HFFc6 (cell line): ENCODE measurements around the gene PLBD1. TPM values are rescaled to one million over a fixed set of nuclear protein-coding genes. Genes with fewer than 3 reads are reported as not detected.

Experiments used
- DNase-seq: peaks from one replicate; pipeline ENCODE4 v3.0.0-alpha.2; 2018
- H3K27ac Mint-ChIP-seq: 2 replicates; pipeline ENCODE4 v1.8.0; 2020; ENCODE audit warnings: mild to moderate bottlenecking, mixed read lengths
- H3K27me3 Mint-ChIP-seq: 2 replicates; pipeline ENCODE4 v1.8.0; 2021; ENCODE audit warnings: mild to moderate bottlenecking, moderate library complexity, mixed read lengths; ENCODE audit not compliant: insufficient read depth
- H3K36me3 Mint-ChIP-seq: 2 replicates; pipeline ENCODE4 v1.8.0; 2021; ENCODE audit warnings: low read depth, mixed read lengths
- H3K4me1 Mint-ChIP-seq: 2 replicates; pipeline ENCODE4 v1.8.0; 2020; ENCODE audit warnings: low read depth, mixed read lengths
- H3K4me3 Mint-ChIP-seq: 2 replicates; pipeline ENCODE4 v1.8.0; 2020; ENCODE audit warnings: mild to moderate bottlenecking, moderate library complexity, mixed read lengths
- H3K9me3 Mint-ChIP-seq: 2 replicates; pipeline ENCODE4 v1.8.0; 2020; ENCODE audit warnings: mild to moderate bottlenecking, mixed read lengths
- CTCF ChIP-seq: fragments of 200-600 bp; sonication (generic); IDR thresholded peaks from 2 replicates; pipeline ENCODE4 v1.5.0; 2021; ENCODE audit warnings: antibody characterized with exemption, mild to moderate bottlenecking
- total RNA-seq, 6 experiments: library from RNA; stranded (reverse); fragmentation: NEBNext Ultra II Directional; extraction: Animal tissue kit (Norgen Biotek cat#: 25700); gene quantifications; 2 replicates in 1 of 6; 3 replicates in 5 of 6; pipeline ENCODE4 v1.2.3, GENCODE V29; 2021

The PLBD1 gene
- total RNA-seq, 6 experiments from 2014 or later: not detected

GRCh38 chr12:14576896-14577295 lies 9.2 kb upstream of the PLBD1 start:
- Mint-ChIP-seq H3K27me3 (peaks cover 4% of the 10 kb centered on the region; the same call in 1 of the 2 replicates), H3K27ac (no peak overlapping the region), H3K9me3 (peaks cover 6% of the 10 kb centered on the region; the same call in 1 of the 2 replicates), H3K36me3 (no peaks in the 10 kb centered on the region), H3K4me3 (no peak overlapping the region), H3K4me1 (no peaks in the 10 kb centered on the region)
- no peak for TF ChIP-seq CTCF
- DNase-seq: no peak

- no peak overlapping the region for H3K4me3 Mint-ChIP-seq
- H3K36me3 Mint-ChIP-seq: no peaks in the 10 kb centered on the region
- H3K27me3 Mint-ChIP-seq: peaks cover 4% of the 10 kb centered on the region; the same call in 1 of the 2 replicates
- no peak for TF ChIP-seq CTCF
- no peak overlapping the region for H3K27ac Mint-ChIP-seq
- peaks cover 6% of the 10 kb centered on the region; the same call in 1 of the 2 replicates for H3K9me3 Mint-ChIP-seq
- no peaks in the 10 kb centered on the region for H3K4me1 Mint-ChIP-seq
- no peak for DNase-seq
These were observed 7.9 kb upstream of the PLBD1 start for GRCh38 chr12:14575585-14575984.

GRCh38 chr12:14573118-14573517 lies 5.4 kb upstream of the PLBD1 start:
- DNase-seq: no peak
- no peak for TF ChIP-seq CTCF
- Mint-ChIP-seq H3K9me3 (peaks cover 3% of the 10 kb centered on the region; the same call in 1 of the 2 replicates), H3K27ac (no peak overlapping the region), H3K27me3 (peaks cover 6% of the 10 kb centered on the region), H3K36me3 (no peaks in the 10 kb centered on the region; the same call in 1 of the 2 replicates), H3K4me3 (no peak overlapping the region), H3K4me1 (no peaks in the 10 kb centered on the region)

- TF ChIP-seq CTCF: no peak
- Mint-ChIP-seq H3K4me3 (no peak overlapping the region), H3K9me3 (peaks cover 6% of the 10 kb centered on the region; the same call in 1 of the 2 replicates), H3K4me1 (no peaks in the 10 kb centered on the region), H3K36me3 (no peaks in the 10 kb centered on the region; the same call in 1 of the 2 replicates), H3K27ac (no peak overlapping the region), H3K27me3 (peaks cover 7% of the 10 kb centered on the region)
- DNase-seq: no peak
These were observed 4.7 kb upstream of the PLBD1 start for GRCh38 chr12:14572401-14572800.

- H3K27me3 Mint-ChIP-seq: peaks cover 7% of the 10 kb centered on the region
- DNase-seq: no peak
- H3K9me3 Mint-ChIP-seq: peaks cover 6% of the 10 kb centered on the region; the same call in 1 of the 2 replicates
- no peak overlapping the region for H3K4me3 Mint-ChIP-seq
- no peaks in the 10 kb centered on the region for H3K4me1 Mint-ChIP-seq
- TF ChIP-seq CTCF: no peak
- no peak overlapping the region for H3K27ac Mint-ChIP-seq
- H3K36me3 Mint-ChIP-seq: no peaks in the 10 kb centered on the region; the same call in 1 of the 2 replicates
These were observed 4.1 kb upstream of the PLBD1 start for GRCh38 chr12:14571779-14572178.
